ENCODE results near the gene LYZL1.
"Not testable (repeated sequence)": the region's sequence is repeated elsewhere in the genome, so short reads cannot be mapped to it uniquely, and the experiment has no call there.

The LYZL1 gene

DNA sequence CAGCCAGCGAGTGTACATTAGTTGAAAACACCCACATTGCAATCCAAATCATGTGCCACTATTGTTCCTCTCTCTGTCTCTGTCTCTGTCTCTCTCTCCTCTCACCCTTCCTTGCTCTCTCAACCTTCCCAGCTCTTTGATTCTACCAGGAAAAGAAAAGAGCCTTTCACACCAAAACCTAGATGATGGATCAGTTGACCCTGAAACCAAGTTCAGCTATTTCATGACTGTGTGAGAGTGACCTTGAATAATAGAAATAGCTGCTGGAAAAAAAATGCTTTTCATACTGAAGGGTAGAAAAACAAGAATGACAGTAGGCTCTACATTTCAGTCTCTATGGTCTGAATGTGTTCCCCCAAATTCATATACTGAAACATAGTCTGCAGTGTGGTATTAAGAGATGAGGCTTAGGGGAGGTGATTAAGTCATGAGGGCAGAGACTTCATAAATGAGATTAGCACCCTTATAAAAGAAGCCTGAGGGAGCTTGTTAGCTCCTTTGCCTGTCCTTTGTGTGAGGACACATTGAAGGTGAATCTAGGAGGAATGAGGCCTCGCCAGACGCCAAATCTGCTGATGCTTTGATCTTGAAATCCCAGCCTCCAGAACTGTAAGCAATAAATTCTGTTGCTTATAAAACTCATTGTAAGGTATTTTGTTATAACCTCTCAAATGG, 65.2 kb downstream of the LYZL1 start:
- H3K4me3 ChIP-seq (ENCODE audit: low read length) = no peak overlapping the region
- TF ChIP-seq, protein P1, sequence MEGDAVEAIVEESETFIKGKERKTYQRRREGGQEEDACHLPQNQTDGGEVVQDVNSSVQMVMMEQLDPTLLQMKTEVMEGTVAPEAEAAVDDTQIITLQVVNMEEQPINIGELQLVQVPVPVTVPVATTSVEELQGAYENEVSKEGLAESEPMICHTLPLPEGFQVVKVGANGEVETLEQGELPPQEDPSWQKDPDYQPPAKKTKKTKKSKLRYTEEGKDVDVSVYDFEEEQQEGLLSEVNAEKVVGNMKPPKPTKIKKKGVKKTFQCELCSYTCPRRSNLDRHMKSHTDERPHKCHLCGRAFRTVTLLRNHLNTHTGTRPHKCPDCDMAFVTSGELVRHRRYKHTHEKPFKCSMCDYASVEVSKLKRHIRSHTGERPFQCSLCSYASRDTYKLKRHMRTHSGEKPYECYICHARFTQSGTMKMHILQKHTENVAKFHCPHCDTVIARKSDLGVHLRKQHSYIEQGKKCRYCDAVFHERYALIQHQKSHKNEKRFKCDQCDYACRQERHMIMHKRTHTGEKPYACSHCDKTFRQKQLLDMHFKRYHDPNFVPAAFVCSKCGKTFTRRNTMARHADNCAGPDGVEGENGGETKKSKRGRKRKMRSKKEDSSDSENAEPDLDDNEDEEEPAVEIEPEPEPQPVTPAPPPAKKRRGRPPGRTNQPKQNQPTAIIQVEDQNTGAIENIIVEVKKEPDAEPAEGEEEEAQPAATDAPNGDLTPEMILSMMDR (IDR thresholded peaks at IDR 0.05; ENCODE audit: insufficient read depth, low read depth, low read length, missing control alignments) = no peak
- DNase-seq (ENCODE audit: low read depth) = no peak

DNA sequence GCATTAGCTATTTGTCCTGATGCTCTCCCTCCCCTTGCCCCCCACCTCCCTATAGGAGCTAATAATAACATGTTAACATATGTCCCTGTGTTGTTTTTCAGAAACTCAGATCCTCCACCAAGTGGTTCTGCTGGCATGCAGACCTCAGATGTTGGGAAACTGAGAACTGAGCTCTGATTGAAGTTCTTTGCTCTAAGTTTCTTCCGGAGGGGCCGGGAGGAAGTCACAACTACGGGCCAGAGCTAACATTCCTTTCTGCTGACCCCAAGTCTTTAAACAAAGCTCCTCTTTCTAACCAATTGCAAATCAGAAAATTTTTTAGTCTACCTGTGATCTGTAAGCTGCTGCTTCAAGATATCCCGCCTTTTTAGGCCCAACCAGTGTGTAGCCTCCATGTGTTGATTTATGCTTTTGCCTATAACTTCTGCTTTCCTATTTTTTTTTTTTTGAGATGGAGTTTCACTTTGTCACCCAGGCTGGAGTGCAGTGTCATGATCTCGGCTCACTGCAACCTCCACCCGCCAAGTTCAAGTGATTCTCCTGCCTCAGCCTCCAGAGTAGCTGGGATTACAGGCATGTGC, 66.6 kb downstream of the LYZL1 start:
- DNase-seq (ENCODE audit: low read depth) = no peak
- no peak overlapping the region for H3K4me3 ChIP-seq (ENCODE audit: low read length)
- TF ChIP-seq, protein P1 (IDR thresholded peaks at IDR 0.05; ENCODE audit: insufficient read depth, low read depth, low read length, missing control alignments) = no peak

DNA sequence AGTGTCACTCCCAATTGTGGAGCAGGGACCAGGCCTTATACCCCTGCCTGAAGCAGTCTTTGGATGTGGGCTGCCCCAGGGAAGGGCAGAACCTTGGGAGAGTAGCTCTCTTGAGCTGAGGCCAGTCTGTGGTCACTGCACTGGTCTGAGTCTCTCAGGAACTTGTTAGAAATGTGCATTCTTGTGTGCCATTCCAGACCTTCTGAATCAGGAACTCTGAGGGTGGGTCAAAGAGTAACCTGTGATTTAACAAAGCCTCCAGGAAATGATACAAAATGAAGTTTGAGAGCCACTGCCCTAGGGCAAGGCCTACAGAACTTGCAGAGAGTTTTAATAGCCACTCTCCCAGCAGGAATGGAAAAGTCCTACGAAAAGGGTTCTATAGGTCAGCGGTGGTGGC, 68.1 kb downstream of the LYZL1 start:
- TF ChIP-seq, protein P1 (IDR thresholded peaks at IDR 0.05; ENCODE audit: insufficient read depth, low read depth, low read length, missing control alignments) = no peak
- H3K4me3 ChIP-seq (ENCODE audit: low read length) = no peak overlapping the region
- no peak for DNase-seq (ENCODE audit: low read depth)

DNA sequence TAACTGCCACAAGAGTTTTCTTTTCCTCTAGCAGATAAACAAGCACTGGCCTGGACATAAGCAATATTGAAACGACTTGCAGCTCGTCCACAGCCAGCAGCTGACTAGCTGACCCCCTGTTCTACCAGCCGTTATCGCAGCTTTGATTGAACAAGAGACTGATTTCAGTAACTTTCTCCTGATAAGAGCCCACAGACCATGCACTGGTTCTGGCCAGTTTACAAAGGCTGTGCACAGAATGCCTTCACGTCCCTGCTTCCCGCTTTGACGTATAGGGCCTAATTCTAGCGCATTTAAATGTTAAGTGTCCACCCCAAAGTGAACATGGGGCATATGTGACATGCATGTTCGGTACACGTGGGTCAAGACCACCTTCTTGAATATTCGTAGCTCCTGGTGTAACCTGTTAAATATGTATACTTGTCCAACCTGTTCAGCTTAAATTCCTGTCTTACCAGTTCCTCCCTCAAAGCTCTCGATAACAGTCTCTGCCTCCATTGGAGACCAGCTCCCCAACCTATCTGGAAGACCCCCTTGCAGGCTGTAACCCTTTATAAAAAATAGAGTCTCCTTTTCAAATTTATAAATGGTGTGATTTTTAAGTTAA, 69.2 kb downstream of the LYZL1 start:
- TF ChIP-seq, protein P1 (IDR thresholded peaks at IDR 0.05; ENCODE audit: insufficient read depth, low read depth, low read length, missing control alignments) = no peak
- DNase-seq (ENCODE audit: low read depth) = peak; percentile 18
- no peak overlapping the region for H3K4me3 ChIP-seq (ENCODE audit: low read length)

DNA sequence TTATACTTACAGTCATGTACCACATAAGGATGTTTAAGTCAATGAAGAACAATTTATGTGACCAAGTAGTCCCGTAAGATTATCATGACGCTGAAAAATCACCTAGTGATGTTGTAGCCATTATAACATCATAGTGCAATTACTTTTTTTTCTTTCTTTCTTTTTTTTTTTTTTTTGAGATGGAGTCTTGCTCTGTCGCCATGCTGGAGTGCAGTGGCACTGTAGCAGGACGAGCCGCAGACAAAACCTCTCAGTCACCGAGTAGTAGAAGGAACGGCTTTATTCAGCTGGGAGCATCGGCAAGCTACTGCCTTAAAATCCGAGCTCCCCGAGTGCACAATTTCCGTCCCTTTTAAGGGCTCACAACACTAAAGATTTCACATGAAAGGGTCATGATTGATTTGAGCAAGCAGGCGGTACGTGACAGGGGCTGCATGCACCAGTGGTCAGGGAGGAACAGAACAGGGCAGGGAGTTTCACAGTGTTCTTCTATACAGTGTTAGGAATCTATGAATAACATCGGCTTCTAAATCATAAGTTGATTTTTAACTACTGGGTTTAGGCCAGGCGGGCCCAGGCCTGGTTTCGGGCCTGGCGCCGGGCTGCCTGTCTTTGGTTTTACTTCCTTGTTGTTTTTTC, 71.5 kb downstream of the LYZL1 start:
- not testable (repeated sequence) for DNase-seq (ENCODE audit: low read depth); H3K4me3 ChIP-seq (ENCODE audit: low read length)

All from epithelial cell of esophagus (primary cell).